Measurements from ENCODE around the gene SASH1. TPM values are rescaled to one million over a fixed set of nuclear protein-coding genes. Genes with fewer than 3 reads are reported as not detected.
A peak's percentile ranks its signal among the peaks of the same experiment; 100 is the strongest.

SASH1 gene
- total and polyA plus RNA-seq, 2 of the 8 experiments (the other 6 are each of a cell fraction or from before 2014, with no cell fraction given), result 6.0 to 20.2 TPM

DNA sequence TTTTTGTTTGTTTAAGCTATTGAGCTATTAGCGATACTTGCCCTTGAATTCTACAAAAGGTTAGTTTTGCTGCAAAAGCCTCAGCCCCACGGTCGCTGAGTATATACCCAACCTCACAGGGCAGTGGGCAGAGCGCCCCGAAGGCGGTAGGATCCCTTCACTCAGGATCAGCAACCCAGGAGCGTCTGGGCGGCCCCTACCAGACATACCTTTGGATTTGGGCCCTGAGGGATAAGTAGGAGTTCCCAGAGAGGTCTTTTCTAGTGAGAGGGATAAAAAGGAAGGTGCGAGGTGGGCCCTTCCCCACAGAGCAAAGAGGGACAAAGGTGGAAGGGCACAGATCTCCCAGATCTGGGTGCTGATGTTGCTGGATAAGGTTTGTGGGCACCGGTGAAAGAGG lies 6.1 kb downstream of the SASH1 start:
- FAIRE-seq (no peak), DNase-seq (ENCODE audit: low read depth in 1 of 2, low spot score in 2 of 2) (no peak)
- H3K27ac ChIP-seq (ENCODE audit: low read depth, low read length), result no peak overlapping the region
- no peak overlapping the region for H3K23ac ChIP-seq (ENCODE audit: insufficient read length)
- H4K91ac ChIP-seq (replicated peaks; ENCODE audit: insufficient read length, low read length), result peak overlapping the region; percentile 93
- H3K56ac ChIP-seq (replicated peaks; ENCODE audit: insufficient read length, low read depth, low read length), result no peak overlapping the region
- WGBS, 2 experiments (ENCODE audit: extremely low coverage in 1 of 2, insufficient coverage in 1 of 2, insufficient read length in 1 of 2, insufficient replicate concordance in 2 of 2, low coverage in 1 of 2, low lambda C conversion rate in 2 of 2, missing lambda C conversion rate in 1 of 2), result 64% methylated on average over 10 of the region's 10 CpGs; no CpG with 5 or more reads in 1 of the 2 experiments
- no peak overlapping the region for H2BK120ac ChIP-seq (replicated peaks; ENCODE audit: low read depth, low read length)
- no peak overlapping the region; a peak in 1 of 7 replicates for H3K9ac ChIP-seq (replicated peaks in 1 of 4; ENCODE audit: extremely low read depth in 1 of 4, low read depth in 3 of 4, low read length in 3 of 4)
- H4K5ac ChIP-seq (ENCODE audit: insufficient read length, low read depth, low read length), result peak overlapping the region; percentile 51
- peak overlapping the region in 1 of 4 experiments; percentile 31; a peak in 1 of 8 replicates for H3K4me3 ChIP-seq (ENCODE audit: extremely low read depth in 1 of 4, insufficient read depth in 2 of 4, low read depth in 3 of 4, low read length in 4 of 4)
- TF ChIP-seq TAF7 (optimal IDR thresholded peaks at IDR 0.05; ENCODE audit: borderline replicate concordance, low read depth, low read length), result no peak
- TF ChIP-seq SAP30 (IDR thresholded peaks at IDR 0.05; ENCODE audit: insufficient read depth, insufficient replicate concordance, low read length), result no peak
- 0 out of 2 replicates have a peak, but pooled peaks have one; percentile 16 for TF ChIP-seq TAF1 (IDR thresholded peaks at IDR 0.05; ENCODE audit: low read depth, low read length)
- no peak overlapping the region for H2BK5ac ChIP-seq (ENCODE audit: low read depth, low read length)
- no peak overlapping the region for H3K14ac ChIP-seq (ENCODE audit: insufficient read length)
- ChIA-PET CTCF (ENCODE audit: partially characterized antibody) (interaction anchor here (0.5 to 0.9 kb wide), 2 partner anchors 25 to 37 kb away, joined by 3 read pairs; no protein-coding TSS in a partner anchor), POLR2A (ENCODE audit: partially characterized antibody) (interaction anchor here (1.2 to 1.3 kb wide), 2 partner anchors 12 to 13 kb away, joined by 3 to 5 read pairs; no protein-coding TSS in a partner anchor)
- H3K27me3 ChIP-seq (replicated peaks in 1 of 4; ENCODE audit: control insufficient read depth in 3 of 4, extremely low read depth in 1 of 4, insufficient read depth in 3 of 4, low read length in 3 of 4), result no peaks in the 10 kb centered on the region
- no peak overlapping the region for H2BK20ac ChIP-seq (ENCODE audit: low read length)
- no peaks in the 10 kb centered on the region for H4K20me1 ChIP-seq (replicated peaks in 1 of 2; ENCODE audit: control insufficient read depth in 1 of 2, insufficient read depth in 2 of 2, low read length in 2 of 2)
- no peak overlapping the region for H2AK5ac ChIP-seq (ENCODE audit: low read depth, low read length)
- no peaks in the 10 kb centered on the region for H3K36me3 ChIP-seq (ENCODE audit: control insufficient read depth in 2 of 4, insufficient read depth in 4 of 4, low read length in 3 of 4)
- peak overlapping the region; percentile 52 to 65 for H3K4me2 ChIP-seq (ENCODE audit: insufficient read depth in 1 of 2, low read depth in 2 of 2, low read length in 2 of 2)
- H3K23me2 ChIP-seq (ENCODE audit: low read depth, low read length), result peaks cover 3% of the 10 kb centered on the region; the same call in 1 of the 2 replicates
- H3K18ac ChIP-seq (ENCODE audit: extremely low read depth, low read length), result no peak overlapping the region; the same call in 1 of the 2 replicates
- H3K79me2 ChIP-seq (ENCODE audit: control insufficient read depth in 1 of 2, insufficient read depth in 2 of 2, low read length in 2 of 2), result peaks cover 0 to 76% of the 10 kb centered on the region in 2 experiments; a peak in 2 of 4 replicates
- H3K79me1 ChIP-seq (ENCODE audit: low read depth, low read length), result no peaks in the 10 kb centered on the region; the same call in none of the 2 replicates
- H3K4ac ChIP-seq (replicated peaks; ENCODE audit: insufficient read length, low read depth, low read length), result no peak overlapping the region
- H4K8ac ChIP-seq (ENCODE audit: extremely low read depth, insufficient read depth, low read length), result no peak overlapping the region
- H2AFZ ChIP-seq (ENCODE audit: low read length), result no peak overlapping the region
- peaks cover 6 to 33% (median 22%) of the 10 kb centered on the region in 4 experiments for H3K4me1 ChIP-seq (replicated peaks in 1 of 4; ENCODE audit: control insufficient read depth in 3 of 4, insufficient read depth in 4 of 4, low read length in 3 of 4)
- no peak overlapping the region for H2BK12ac ChIP-seq (ENCODE audit: low read depth, low read length)
- no peak overlapping the region for H2BK15ac ChIP-seq (ENCODE audit: low read length)
- H3K9me3 ChIP-seq (ENCODE audit: insufficient read depth in 2 of 2, low read depth in 1 of 2, low read length in 1 of 2), result no peaks in the 10 kb centered on the region

All from H1 (cell line).